Measurements from ENCODE around the gene RIC3. TPM values are rescaled to one million over a fixed set of nuclear protein-coding genes. Genes with fewer than 3 reads are reported as not detected.

The RIC3 gene
- total and polyA plus RNA-seq, 8 donors, result 1.1 to 29.5 (median 13.4) TPM; not detected in 1

GRCh38 chr11:8202516-8203413 is 33.9 kb upstream of the RIC3 start:
- intact Hi-C loops (cut with DNase I; ENCODE audit: low total_unique reads), result no loop called here
- WGBS, 5 donors, result 82 to 91% (median 87%) methylated on average over 11 of the region's 11 CpGs
- Histone ChIP-seq H3K27ac (no peak overlapping the region), H3K36me3 (no peaks in the 10 kb centered on the region), H3K4me1 (peaks cover 5 to 24% (median 13%) of the 10 kb centered on the region in 4 donors), H3K9me3 (no peaks in the 10 kb centered on the region), H3K27me3 (peaks cover 0 to 34% (median 9%) of the 10 kb centered on the region in 3 donors), H3K4me3 (no peak overlapping the region)
- no peak for TF ChIP-seq CTCF (IDR thresholded peaks at IDR 0.05)
- TF ChIP-seq POLR2A (IDR thresholded peaks at IDR 0.05), result no peak
- DNase-seq, result no peak

GRCh38 chr11:8201644-8202365 is 33.0 kb upstream of the RIC3 start:
- no peaks in the 10 kb centered on the region for H3K9me3 ChIP-seq
- H3K27me3 ChIP-seq, result peaks cover 0 to 25% (median 0%) of the 10 kb centered on the region in 3 donors
- H3K4me3 ChIP-seq, result no peak overlapping the region
- no peak for TF ChIP-seq CTCF (IDR thresholded peaks at IDR 0.05)
- TF ChIP-seq POLR2AphosphoS5 (IDR thresholded peaks at IDR 0.05), result no peak
- no peak for TF ChIP-seq POLR2A (IDR thresholded peaks at IDR 0.05)
- TF ChIP-seq EP300 (IDR thresholded peaks at IDR 0.05), result no peak
- peak in 1 of 2 donors; percentile 53 for DNase-seq
- intact Hi-C loops (cut with DNase I; ENCODE audit: low total_unique reads), result no loop called here
- 47 to 66% (median 56%) methylated on average over 4 of the region's 4 CpGs for WGBS, 5 donors
- H3K4me1 ChIP-seq, result peaks cover 0 to 14% (median 5%) of the 10 kb centered on the region in 4 donors
- H3K27ac ChIP-seq, result no peak overlapping the region
- H3K36me3 ChIP-seq, result no peaks in the 10 kb centered on the region

GRCh38 chr11:8199676-8200075 is 30.9 kb upstream of the RIC3 start:
- Histone ChIP-seq H3K9me3 (no peaks in the 10 kb centered on the region), H3K4me1 (no peaks in the 10 kb centered on the region), H3K27me3 (peaks cover 0 to 19% (median 0%) of the 10 kb centered on the region in 3 donors), H3K4me3 (no peak overlapping the region), H3K27ac (no peak overlapping the region), H3K36me3 (no peaks in the 10 kb centered on the region)
- TF ChIP-seq POLR2AphosphoS5 (IDR thresholded peaks at IDR 0.05) (no peak), POLR2A (IDR thresholded peaks at IDR 0.05) (no peak), CTCF (IDR thresholded peaks at IDR 0.05) (no peak), EP300 (IDR thresholded peaks at IDR 0.05) (no peak)
- no peak for DNase-seq
- WGBS, 5 donors, result 69 to 89% (median 73%) methylated on average over 2 of the region's 2 CpGs
- intact Hi-C loops (cut with DNase I; ENCODE audit: low total_unique reads), result no loop called here

- no peak for DNase-seq
- H3K36me3 ChIP-seq, result no peaks in the 10 kb centered on the region
- H3K9me3 ChIP-seq, result no peaks in the 10 kb centered on the region
- intact Hi-C loops (cut with DNase I; ENCODE audit: low total_unique reads), result no loop called here
- no peak overlapping the region for H3K27ac ChIP-seq
- TF ChIP-seq POLR2A (IDR thresholded peaks at IDR 0.05) (no peak), POLR2AphosphoS5 (IDR thresholded peaks at IDR 0.05) (no peak), EP300 (IDR thresholded peaks at IDR 0.05) (no peak), CTCF (IDR thresholded peaks at IDR 0.05) (no peak)
- no peak overlapping the region for H3K4me3 ChIP-seq
- H3K4me1 ChIP-seq, result peaks cover 0 to 6% (median 2%) of the 10 kb centered on the region in 4 donors
- H3K27me3 ChIP-seq, result peaks cover 0 to 34% (median 0%) of the 10 kb centered on the region in 3 donors
These were observed 27.9 kb upstream of the RIC3 start for GRCh38 chr11:8196749-8197148.
